Smooth muscle cell (in vitro differentiated cells): Measurements from ENCODE around the gene TSC2. TPM values are rescaled to one million over a fixed set of nuclear protein-coding genes. Genes with fewer than 3 reads are reported as not detected.

Experiments
- DNase-seq: peaks from one replicate; lab custom pipeline; 2025; ENCODE audit not compliant: unreplicated experiment; lab: John Stamatoyannopoulos, UW
- H2AFZ ChIP-seq: fragments of 200-600 bp; sonication (generic); 2 replicates; pipeline ENCODE4 v1.6.0; 2016; ENCODE audit warnings: antibody characterized with exemption, low read depth, mild to moderate bottlenecking
- H3F3A ChIP-seq: fragments of 200-600 bp; sonication (generic); 2 replicates; pipeline ENCODE4 v1.6.0; 2017; ENCODE audit warnings: antibody characterized with exemption, low read depth
- H3K27ac ChIP-seq: fragments of 200-600 bp; sonication (generic); 2 replicates; pipeline ENCODE4 v1.5.1; 2016; ENCODE audit warnings: low read depth, mild to moderate bottlenecking
- H3K27me3 ChIP-seq: fragments of 200-600 bp; sonication (generic); 2 replicates; pipeline ENCODE4 v1.6.1; 2016; ENCODE audit warnings: low read depth, mild to moderate bottlenecking
- H3K36me3 ChIP-seq: fragments of 200-600 bp; sonication (generic); 2 replicates; pipeline ENCODE4 v1.5.1; 2016; ENCODE audit warnings: low read depth
- H3K4me1 ChIP-seq: fragments of 200-600 bp; sonication (generic); 2 replicates; pipeline ENCODE4 v1.5.1; 2016; ENCODE audit warnings: low read depth
- H3K4me2 ChIP-seq: fragments of 200-600 bp; sonication (generic); 2 replicates; pipeline ENCODE4 v1.6.0; 2016; ENCODE audit warnings: mild to moderate bottlenecking
- H3K4me3 ChIP-seq: fragments of 200-600 bp; sonication (generic); 2 replicates; pipeline ENCODE4 v1.5.1; 2016; ENCODE audit warnings: mild to moderate bottlenecking
- H3K79me2 ChIP-seq: fragments of 200-600 bp; sonication (generic); 2 replicates; pipeline ENCODE4 v1.6.0; 2016; ENCODE audit warnings: low read depth, mild to moderate bottlenecking
- H3K9ac ChIP-seq: fragments of 200-600 bp; sonication (generic); 2 replicates; pipeline ENCODE4 v1.6.0; 2016; ENCODE audit warnings: low read depth
- H3K9me3 ChIP-seq: fragments of 200-600 bp; sonication (generic); replicated peaks from 2 replicates; pipeline ENCODE4 v1.5.1; 2016; ENCODE audit warnings: low read depth
- H4K20me1 ChIP-seq: fragments of 200-600 bp; sonication (generic); 2 replicates; pipeline ENCODE4 v1.6.0; 2016; ENCODE audit warnings: low read depth
- WGBS: methylation state at CpG from one replicate; pipeline ENCODE4 v1.1.7; 2016; ENCODE audit warnings: low lambda C conversion rate; 5-methylcytosine and 5-hydroxymethylcytosine counted together
- polyA plus RNA-seq: library from polyadenylated mRNA; unstranded; fragments of >200 nt; fragmentation: Nextera tagmentation; extraction: Ambion mirVana; gene quantifications from 2 replicates; pipeline ENCODE4 v1.2.1, GENCODE V29; 2016
- total RNA-seq: library from RNA; depleted of rRNA; stranded (reverse); fragments of >200 nt; gene quantifications from 2 replicates; pipeline ENCODE4 v1.2.3, GENCODE V29; 2014
- TF ChIP-seq, protein P1 (sequence below): fragments of 200-600 bp; sonication (generic); IDR thresholded peaks from 2 replicates; pipeline ENCODE4 v1.5.1; 2017; ENCODE audit warnings: borderline replicate concordance, mild to moderate bottlenecking, antibody characterized with exemption; ENCODE audit not compliant: insufficient read depth, poor library complexity, severe bottlenecking

TSC2 gene
- total and polyA plus RNA-seq, 2 experiments from 2014 or later, result 64.5 to 74.7 TPM

GRCh38 chr16:2027024-2028010 is 20.5 kb upstream of the TSC2 start:
- Histone ChIP-seq H3K4me3 (peak overlapping the region; percentile 78), H3K79me2 (peaks cover 15% of the 10 kb centered on the region), H3K4me2 (peak overlapping the region; percentile 98), H3K36me3 (no peaks in the 10 kb centered on the region), H3K4me1 (peaks cover 13% of the 10 kb centered on the region), H2AFZ (no peak overlapping the region), H3F3A (no peaks in the 10 kb centered on the region), H3K27me3 (no peaks in the 10 kb centered on the region), H3K9me3 (no peaks in the 10 kb centered on the region), H3K27ac (peak overlapping the region; percentile 45), H3K9ac (peak overlapping the region; percentile 43), H4K20me1 (peaks cover 12% of the 10 kb centered on the region)
- WGBS, result 16% methylated on average over 35 of the region's 76 CpGs
- DNase-seq, result no peak
- TF ChIP-seq, protein P1, sequence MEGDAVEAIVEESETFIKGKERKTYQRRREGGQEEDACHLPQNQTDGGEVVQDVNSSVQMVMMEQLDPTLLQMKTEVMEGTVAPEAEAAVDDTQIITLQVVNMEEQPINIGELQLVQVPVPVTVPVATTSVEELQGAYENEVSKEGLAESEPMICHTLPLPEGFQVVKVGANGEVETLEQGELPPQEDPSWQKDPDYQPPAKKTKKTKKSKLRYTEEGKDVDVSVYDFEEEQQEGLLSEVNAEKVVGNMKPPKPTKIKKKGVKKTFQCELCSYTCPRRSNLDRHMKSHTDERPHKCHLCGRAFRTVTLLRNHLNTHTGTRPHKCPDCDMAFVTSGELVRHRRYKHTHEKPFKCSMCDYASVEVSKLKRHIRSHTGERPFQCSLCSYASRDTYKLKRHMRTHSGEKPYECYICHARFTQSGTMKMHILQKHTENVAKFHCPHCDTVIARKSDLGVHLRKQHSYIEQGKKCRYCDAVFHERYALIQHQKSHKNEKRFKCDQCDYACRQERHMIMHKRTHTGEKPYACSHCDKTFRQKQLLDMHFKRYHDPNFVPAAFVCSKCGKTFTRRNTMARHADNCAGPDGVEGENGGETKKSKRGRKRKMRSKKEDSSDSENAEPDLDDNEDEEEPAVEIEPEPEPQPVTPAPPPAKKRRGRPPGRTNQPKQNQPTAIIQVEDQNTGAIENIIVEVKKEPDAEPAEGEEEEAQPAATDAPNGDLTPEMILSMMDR, result no peak

GRCh38 chr16:2028146-2028545 is 19.6 kb upstream of the TSC2 start:
- TF ChIP-seq, protein P1, result no peak
- Histone ChIP-seq H3F3A (no peaks in the 10 kb centered on the region), H3K79me2 (peaks cover 15% of the 10 kb centered on the region), H3K9ac (peak overlapping the region; percentile 43), H3K4me3 (peak overlapping the region; percentile 78), H3K27ac (peak overlapping the region; percentile 45), H2AFZ (no peak overlapping the region), H3K27me3 (no peaks in the 10 kb centered on the region), H3K9me3 (no peaks in the 10 kb centered on the region), H3K4me2 (peak overlapping the region; percentile 98), H4K20me1 (peaks cover 12% of the 10 kb centered on the region), H3K4me1 (peaks cover 13% of the 10 kb centered on the region), H3K36me3 (no peaks in the 10 kb centered on the region)
- 91% methylated on average over 3 of the region's 3 CpGs for WGBS
- no peak for DNase-seq

- Histone ChIP-seq H4K20me1 (peaks cover 12% of the 10 kb centered on the region), H3K36me3 (no peaks in the 10 kb centered on the region), H3K4me2 (no peak overlapping the region), H3K4me1 (peaks cover 10% of the 10 kb centered on the region), H3K9me3 (no peaks in the 10 kb centered on the region), H3K27me3 (no peaks in the 10 kb centered on the region), H3K27ac (no peak overlapping the region), H3K9ac (no peak overlapping the region), H3K79me2 (peaks cover 15% of the 10 kb centered on the region), H2AFZ (no peak overlapping the region), H3K4me3 (no peak overlapping the region), H3F3A (no peaks in the 10 kb centered on the region)
- TF ChIP-seq, protein P1, result no peak
- 96% methylated on average over 18 of the region's 18 CpGs for WGBS
- no peak for DNase-seq
Measured at GRCh38 chr16:2028620-2029220, 19.1 kb upstream of the TSC2 start.
